Measurements from ENCODE around the gene EEF1G.
A peak's percentile ranks its signal among the peaks of the same experiment; 100 is the strongest.

Gene EEF1G

GRCh38 chr11:62580959-62581715, 7.4 kb upstream of the EEF1G start:
- no peak overlapping the region for H3K27ac ChIP-seq
- TF ChIP-seq, protein P1, sequence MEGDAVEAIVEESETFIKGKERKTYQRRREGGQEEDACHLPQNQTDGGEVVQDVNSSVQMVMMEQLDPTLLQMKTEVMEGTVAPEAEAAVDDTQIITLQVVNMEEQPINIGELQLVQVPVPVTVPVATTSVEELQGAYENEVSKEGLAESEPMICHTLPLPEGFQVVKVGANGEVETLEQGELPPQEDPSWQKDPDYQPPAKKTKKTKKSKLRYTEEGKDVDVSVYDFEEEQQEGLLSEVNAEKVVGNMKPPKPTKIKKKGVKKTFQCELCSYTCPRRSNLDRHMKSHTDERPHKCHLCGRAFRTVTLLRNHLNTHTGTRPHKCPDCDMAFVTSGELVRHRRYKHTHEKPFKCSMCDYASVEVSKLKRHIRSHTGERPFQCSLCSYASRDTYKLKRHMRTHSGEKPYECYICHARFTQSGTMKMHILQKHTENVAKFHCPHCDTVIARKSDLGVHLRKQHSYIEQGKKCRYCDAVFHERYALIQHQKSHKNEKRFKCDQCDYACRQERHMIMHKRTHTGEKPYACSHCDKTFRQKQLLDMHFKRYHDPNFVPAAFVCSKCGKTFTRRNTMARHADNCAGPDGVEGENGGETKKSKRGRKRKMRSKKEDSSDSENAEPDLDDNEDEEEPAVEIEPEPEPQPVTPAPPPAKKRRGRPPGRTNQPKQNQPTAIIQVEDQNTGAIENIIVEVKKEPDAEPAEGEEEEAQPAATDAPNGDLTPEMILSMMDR (IDR thresholded peaks at IDR 0.05) = no peak
- TF ChIP-seq ZFX (IDR thresholded peaks at IDR 0.05; ENCODE audit: borderline replicate concordance) = no peak

DNA sequence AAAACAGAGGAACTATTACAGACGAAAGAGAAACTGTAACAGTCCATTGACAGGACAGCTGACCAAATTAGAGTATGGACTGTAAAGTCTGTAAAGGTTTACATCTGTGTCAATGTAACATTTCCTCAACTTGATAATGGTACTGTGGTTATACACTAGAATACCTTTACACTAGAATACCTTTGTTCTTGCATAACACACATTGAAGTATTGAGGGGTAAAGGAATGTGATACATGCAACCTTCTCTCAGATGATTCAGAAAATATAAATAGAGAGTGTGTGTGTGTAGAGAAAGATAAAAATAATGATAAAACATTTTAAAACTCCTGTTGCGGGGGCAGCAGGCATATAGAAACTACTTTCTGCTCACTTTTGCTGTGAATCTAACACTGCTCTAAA, 5.6 kb upstream of the EEF1G start:
- TF ChIP-seq, protein P1 (IDR thresholded peaks at IDR 0.05) = no peak
- no peak for TF ChIP-seq ZFX (IDR thresholded peaks at IDR 0.05; ENCODE audit: borderline replicate concordance)
- H3K27ac ChIP-seq = no peak overlapping the region

DNA sequence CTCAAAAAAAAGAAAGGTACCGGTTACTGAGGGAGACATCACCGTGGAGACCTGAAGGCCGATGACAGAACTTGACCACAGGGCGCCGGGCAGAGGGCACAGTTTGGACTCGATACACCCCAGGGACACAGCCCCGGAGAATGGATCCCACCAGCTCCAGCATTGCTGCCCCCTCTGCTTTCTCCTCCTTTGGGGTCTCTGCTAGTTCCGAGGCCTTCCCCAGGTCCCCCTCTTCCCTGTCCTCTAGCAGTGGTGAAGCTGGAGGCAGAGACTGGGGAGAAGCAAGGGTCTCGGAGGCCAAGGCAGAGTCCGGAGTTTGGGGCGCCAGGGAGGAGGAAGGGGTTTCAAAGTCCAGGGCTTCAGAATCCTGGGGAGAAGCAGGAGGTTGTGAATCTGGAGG, 4.8 kb upstream of the EEF1G start:
- H3K27ac ChIP-seq = no peak overlapping the region
- TF ChIP-seq, protein P1 (IDR thresholded peaks at IDR 0.05) = no peak

DNA sequence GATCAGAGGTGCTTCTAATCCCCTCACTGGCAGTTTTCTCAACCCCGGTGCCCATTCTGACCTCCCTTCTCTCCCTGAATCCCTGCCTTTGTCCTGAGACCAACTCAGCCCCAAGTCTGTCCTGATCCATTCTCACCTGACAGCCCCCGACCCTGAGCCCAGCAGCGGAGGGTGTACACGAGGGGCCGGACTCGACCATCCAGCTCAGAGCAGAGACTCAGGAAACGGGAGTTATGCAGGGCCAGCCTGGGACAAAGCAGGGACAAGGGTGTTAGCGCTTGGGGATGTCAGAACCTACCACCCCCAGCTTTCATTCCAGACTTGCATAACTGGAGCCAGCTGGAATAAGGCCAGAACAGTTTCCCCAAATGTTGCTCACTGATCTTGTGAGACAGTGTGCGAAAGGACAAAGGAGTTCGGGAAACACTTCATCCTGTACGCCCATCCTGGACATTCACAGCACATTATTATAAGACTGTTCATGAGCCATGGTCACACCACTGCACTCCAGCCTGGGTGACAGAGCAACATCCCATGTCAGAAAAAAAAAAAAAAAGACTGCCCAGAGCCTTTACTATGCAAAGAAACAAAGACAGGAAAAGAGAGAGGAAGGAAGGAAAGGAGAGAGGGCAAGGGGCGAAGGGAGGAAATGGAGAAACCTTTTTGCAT, 3.5 kb upstream of the EEF1G start:
- TF ChIP-seq, protein P1 (IDR thresholded peaks at IDR 0.05) = no peak
- TF ChIP-seq ZFX (IDR thresholded peaks at IDR 0.05; ENCODE audit: borderline replicate concordance) = no peak
- peak overlapping the region; percentile 12; the same call in 1 of the 2 replicates for H3K27ac ChIP-seq

DNA sequence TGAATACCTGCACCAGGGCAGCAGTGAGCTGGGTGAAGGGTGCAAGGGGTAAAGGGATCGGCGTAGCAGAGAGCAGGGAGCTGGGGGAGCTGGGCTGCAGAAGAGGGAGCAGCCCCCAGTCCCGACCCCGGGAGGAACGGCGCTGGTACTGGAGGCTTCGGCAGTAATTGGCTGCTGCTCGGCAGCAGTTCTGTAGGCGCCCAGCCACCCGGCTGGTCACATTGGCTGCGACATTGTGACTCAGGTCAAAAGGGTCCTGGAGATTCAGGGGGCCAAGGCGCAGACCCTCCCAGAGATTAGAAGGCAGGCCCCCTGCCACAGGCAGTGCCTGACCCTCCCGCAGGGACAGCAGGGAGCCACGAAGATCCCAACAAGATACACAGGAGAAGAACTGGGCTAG, 2.1 kb upstream of the EEF1G start:
- no peak overlapping the region for H3K27ac ChIP-seq
- TF ChIP-seq ZFX (IDR thresholded peaks at IDR 0.05; ENCODE audit: borderline replicate concordance) = no peak
- TF ChIP-seq, protein P1 (IDR thresholded peaks at IDR 0.05) = no peak

DNA sequence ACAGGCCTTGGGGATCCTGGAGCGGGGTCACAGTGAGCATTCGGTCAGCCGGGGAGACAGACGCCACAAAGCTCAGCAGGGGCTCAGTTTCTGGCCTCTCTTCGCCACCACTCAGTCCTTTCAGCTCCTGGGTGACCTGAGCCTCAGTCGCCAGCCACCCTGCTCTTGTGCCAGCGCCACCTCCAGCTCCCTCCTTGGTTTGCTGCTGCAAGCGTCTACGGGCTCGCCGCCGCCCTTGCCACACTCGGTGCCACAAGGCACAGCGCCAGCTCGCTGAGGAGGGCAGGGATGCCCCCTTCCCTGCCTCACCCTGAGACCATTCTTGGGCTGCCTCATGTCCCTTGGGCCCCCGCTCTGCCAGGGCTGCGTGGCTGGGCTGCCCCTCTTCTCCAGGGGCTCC, 1.5 kb upstream of the EEF1G start:
- TF ChIP-seq ZFX (IDR thresholded peaks at IDR 0.05; ENCODE audit: borderline replicate concordance) = no peak
- TF ChIP-seq, protein P1 (IDR thresholded peaks at IDR 0.05) = no peak
- peak overlapping the region; percentile 79 for H3K27ac ChIP-seq

All from 22Rv1 (cell line).